Neural crest cell (in vitro differentiated cells): ENCODE results near the gene C1orf53. TPM values are rescaled to one million over a fixed set of nuclear protein-coding genes. Genes with fewer than 3 reads are reported as not detected.
A peak's percentile ranks its signal among the peaks of the same experiment; 100 is the strongest.

Source experiments
- DNase-seq: peaks from one replicate; pipeline ENCODE4 v3.0.0; 2021; ENCODE audit warnings: low read depth, mixed read lengths, low spot score
- H3K27ac Mint-ChIP-seq: one replicate; pipeline ENCODE4 v1.8.0; 2021; ENCODE audit warnings: mild to moderate bottlenecking, mixed read lengths; ENCODE audit not compliant: unreplicated experiment
- H3K27me3 Mint-ChIP-seq: 2 replicates; pipeline ENCODE4 v1.8.0; 2021; ENCODE audit warnings: low read depth, mild to moderate bottlenecking, mixed read lengths
- H3K36me3 Mint-ChIP-seq: 2 replicates; pipeline ENCODE4 v1.8.0; 2021; ENCODE audit warnings: low read depth, mild to moderate bottlenecking, mixed read lengths
- H3K4me1 Mint-ChIP-seq: 2 replicates; pipeline ENCODE4 v1.8.0; 2021; ENCODE audit warnings: mixed read lengths
- H3K4me3 Mint-ChIP-seq: one replicate; pipeline ENCODE4 v1.8.0; 2021; ENCODE audit warnings: mild to moderate bottlenecking, mixed read lengths
- H3K9me3 Mint-ChIP-seq: 2 replicates; pipeline ENCODE4 v1.8.0; 2021; ENCODE audit warnings: mixed read lengths
- total RNA-seq: library from RNA; stranded (reverse); gene quantifications from 2 replicates; pipeline ENCODE4 v1.2.1, GENCODE V29; 2021
- TF ChIP-seq, protein P1 (sequence below): fragments of 200-600 bp; sonication (generic); conservative IDR thresholded peaks from 2 replicates; pipeline ENCODE4 v1.5.0; 2021; ENCODE audit warnings: antibody characterized with exemption, mild to moderate bottlenecking

The C1orf53 gene
- total RNA-seq, 1 donor from 2014 or later: 3.1 TPM

DNA sequence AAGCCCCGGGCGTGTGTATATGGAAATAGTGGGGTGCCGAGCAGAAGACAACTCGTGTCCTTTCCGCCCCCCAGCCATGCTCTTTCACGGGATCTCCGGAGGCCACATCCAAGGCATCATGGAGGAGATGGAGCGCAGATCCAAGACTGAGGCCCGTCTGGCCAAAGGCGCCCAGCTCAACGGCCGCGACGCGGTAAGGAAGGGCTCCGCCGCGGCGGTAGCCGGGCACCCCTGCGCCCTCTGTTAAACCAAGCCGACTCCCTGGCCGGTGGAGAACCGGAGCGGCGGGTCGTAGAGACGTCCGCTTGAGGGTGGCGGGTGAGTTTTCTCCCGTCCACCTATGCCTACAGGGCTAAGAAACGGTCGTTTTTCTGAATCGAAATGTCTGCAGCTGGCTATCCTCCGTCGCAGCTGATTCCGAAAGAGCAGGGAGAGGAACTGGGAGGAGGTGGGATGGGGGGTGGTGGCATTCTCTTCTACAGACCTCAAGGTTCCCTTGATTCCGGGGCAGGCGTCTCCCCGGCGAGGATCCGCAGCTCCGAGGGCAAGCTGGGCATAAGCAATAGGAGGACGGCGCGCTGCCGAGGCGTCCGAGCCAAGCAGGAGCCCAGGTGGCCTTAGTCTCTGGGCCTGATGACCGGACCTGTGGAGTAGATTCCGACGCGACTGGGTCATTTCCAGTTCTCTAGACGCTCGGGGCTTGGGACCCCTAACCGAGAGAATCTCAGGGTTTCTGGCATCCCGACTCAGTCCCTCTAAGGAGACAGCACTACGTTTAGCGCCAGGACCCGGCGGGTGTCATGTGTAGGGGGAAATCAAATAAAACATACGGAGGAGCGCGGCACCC is 15.6 kb downstream of the C1orf53 start:
- Mint-ChIP-seq H3K4me1 (peaks cover 49% of the 10 kb centered on the region), H3K27ac (no peak overlapping the region), H3K9me3 (no peaks in the 10 kb centered on the region)

GRCh38 chr1:197918807-197919345 is 16.4 kb downstream of the C1orf53 start:
- Mint-ChIP-seq H3K4me1 (peaks cover 48% of the 10 kb centered on the region), H3K27ac (no peak overlapping the region), H3K9me3 (no peaks in the 10 kb centered on the region), H3K27me3 (peaks cover 100% of the 10 kb centered on the region), H3K36me3 (no peaks in the 10 kb centered on the region), H3K4me3 (peak overlapping the region; percentile 36)
- TF ChIP-seq, protein P1, sequence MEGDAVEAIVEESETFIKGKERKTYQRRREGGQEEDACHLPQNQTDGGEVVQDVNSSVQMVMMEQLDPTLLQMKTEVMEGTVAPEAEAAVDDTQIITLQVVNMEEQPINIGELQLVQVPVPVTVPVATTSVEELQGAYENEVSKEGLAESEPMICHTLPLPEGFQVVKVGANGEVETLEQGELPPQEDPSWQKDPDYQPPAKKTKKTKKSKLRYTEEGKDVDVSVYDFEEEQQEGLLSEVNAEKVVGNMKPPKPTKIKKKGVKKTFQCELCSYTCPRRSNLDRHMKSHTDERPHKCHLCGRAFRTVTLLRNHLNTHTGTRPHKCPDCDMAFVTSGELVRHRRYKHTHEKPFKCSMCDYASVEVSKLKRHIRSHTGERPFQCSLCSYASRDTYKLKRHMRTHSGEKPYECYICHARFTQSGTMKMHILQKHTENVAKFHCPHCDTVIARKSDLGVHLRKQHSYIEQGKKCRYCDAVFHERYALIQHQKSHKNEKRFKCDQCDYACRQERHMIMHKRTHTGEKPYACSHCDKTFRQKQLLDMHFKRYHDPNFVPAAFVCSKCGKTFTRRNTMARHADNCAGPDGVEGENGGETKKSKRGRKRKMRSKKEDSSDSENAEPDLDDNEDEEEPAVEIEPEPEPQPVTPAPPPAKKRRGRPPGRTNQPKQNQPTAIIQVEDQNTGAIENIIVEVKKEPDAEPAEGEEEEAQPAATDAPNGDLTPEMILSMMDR: no peak
- DNase-seq: no peak

More for the DNA sequence above, 15.6 kb downstream of the C1orf53 start:
- DNase-seq: no peak
- Mint-ChIP-seq H3K36me3 (no peaks in the 10 kb centered on the region), H3K4me3 (peak overlapping the region; percentile 81), H3K27me3 (peaks cover 100% of the 10 kb centered on the region)
- TF ChIP-seq, protein P1: no peak

DNA sequence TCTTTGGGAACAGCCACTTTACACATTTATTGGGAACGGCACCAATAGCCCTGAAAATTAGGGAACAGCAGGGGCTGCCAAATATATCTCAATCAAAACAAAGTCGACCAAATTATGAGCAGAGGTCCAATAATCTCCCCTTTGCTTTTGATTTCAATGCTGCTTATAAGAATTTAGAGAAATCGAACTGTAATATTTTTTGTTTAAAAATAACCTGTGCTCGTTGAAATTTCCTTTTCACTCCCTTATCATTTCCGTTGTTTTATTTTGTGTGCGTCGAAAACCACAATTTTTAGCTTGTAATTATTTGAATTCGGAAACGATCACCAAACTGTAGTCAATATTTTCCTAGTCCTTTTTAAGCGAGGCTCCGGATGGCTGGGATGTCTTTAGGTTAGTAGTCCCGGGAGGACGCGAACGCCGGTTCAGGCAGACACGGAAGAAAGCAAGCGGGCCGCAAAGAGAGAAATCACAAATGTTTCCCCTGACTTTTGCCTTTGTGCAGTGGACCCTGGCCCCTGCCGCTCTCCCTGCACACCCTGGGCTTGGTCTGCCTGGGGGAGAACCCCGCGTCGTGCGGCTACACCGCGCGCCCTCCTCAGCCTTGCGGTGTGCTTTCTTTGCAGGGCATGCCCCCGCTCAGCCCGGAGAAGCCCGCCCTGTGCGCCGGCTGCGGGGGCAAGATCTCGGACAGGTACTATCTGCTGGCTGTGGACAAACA is 17.1 kb downstream of the C1orf53 start:
- DNase-seq: no peak
- Mint-ChIP-seq H3K9me3 (no peaks in the 10 kb centered on the region), H3K36me3 (no peaks in the 10 kb centered on the region), H3K27ac (no peak overlapping the region), H3K4me3 (peak overlapping the region; percentile 29), H3K27me3 (peaks cover 100% of the 10 kb centered on the region), H3K4me1 (peaks cover 48% of the 10 kb centered on the region)
- TF ChIP-seq, protein P1: no peak

GRCh38 chr1:197920067-197920396 is 17.6 kb downstream of the C1orf53 start:
- no peak for DNase-seq
- no peaks in the 10 kb centered on the region for H3K36me3 Mint-ChIP-seq
- peaks cover 44% of the 10 kb centered on the region for H3K4me1 Mint-ChIP-seq
- peaks cover 100% of the 10 kb centered on the region for H3K27me3 Mint-ChIP-seq
- peak overlapping the region; percentile 29 for H3K4me3 Mint-ChIP-seq
- TF ChIP-seq, protein P1: no peak
- no peaks in the 10 kb centered on the region for H3K9me3 Mint-ChIP-seq
- no peak overlapping the region for H3K27ac Mint-ChIP-seq

GRCh38 chr1:197920414-197921117 is 18.1 kb downstream of the C1orf53 start:
- no peaks in the 10 kb centered on the region for H3K36me3 Mint-ChIP-seq
- DNase-seq: no peak
- no peak overlapping the region for H3K27ac Mint-ChIP-seq
- TF ChIP-seq, protein P1: no peak
- peaks cover 40% of the 10 kb centered on the region for H3K4me1 Mint-ChIP-seq
- H3K27me3 Mint-ChIP-seq: peaks cover 100% of the 10 kb centered on the region
- peak overlapping the region; percentile 25 for H3K4me3 Mint-ChIP-seq
- H3K9me3 Mint-ChIP-seq: no peaks in the 10 kb centered on the region
